Measurements from ENCODE around the gene APOA1. TPM values are rescaled to one million over a fixed set of nuclear protein-coding genes. Genes with fewer than 3 reads are reported as not detected.

The APOA1 gene
- total and polyA plus RNA-seq, 2 of the 4 experiments (the other 2 are of a cell fraction): 0.18 to 0.89 TPM

DNA sequence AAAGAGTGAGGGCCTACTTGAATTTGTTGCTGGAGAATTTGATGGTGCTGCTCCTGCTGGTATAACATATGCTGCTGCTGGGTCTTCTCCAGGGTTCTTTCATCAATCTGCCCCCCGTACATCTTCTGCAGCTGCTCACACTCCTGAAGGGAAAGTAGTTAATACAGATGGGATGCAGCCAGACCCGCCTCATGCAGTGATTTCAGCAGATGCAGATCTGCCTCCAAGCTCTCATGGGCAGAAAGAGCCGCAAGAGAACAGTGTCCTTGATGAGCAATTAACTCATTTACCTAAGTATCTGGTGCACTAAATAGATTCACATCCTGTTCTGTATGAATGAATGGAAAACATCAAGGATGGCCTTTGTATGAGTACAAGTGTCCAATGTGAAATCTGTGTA, 24.8 kb upstream of the APOA1 start:
- dilution Hi-C loops (cut with HindIII; ENCODE audit: low sequenced_read_pairs, unreplicated experiment) (no loop called here), in situ Hi-C loops (cut with MboI; ENCODE audit: low sequenced_read_pairs) (no loop called here)
- CTCF ChIA-PET: interaction anchor here (0.6 to 1.9 kb wide), 3 partner anchors 19 to 71 kb away, joined by 3 to 5 read pairs (median 5); partner anchors contain the start of gene APOA5

More for the DNA sequence above, 24.8 kb upstream of the APOA1 start:
- H3K9me3 ChIP-seq (ENCODE audit: control insufficient read depth, insufficient read depth, low read length): no peaks in the 10 kb centered on the region
- H3K79me1 ChIP-seq (ENCODE audit: low read depth in 1 of 2, low read length in 2 of 2): no peaks in the 10 kb centered on the region
- H3K4me1 ChIP-seq (ENCODE audit: control insufficient read depth, insufficient read depth, low read length): peaks cover 19% of the 10 kb centered on the region
- no peak overlapping the region for H2BK20ac ChIP-seq (ENCODE audit: low read depth, low read length)
- no peaks in the 10 kb centered on the region; the same call in 1 of the 2 replicates for H4K20me1 ChIP-seq (ENCODE audit: insufficient read depth, low read length)
- H3K9ac ChIP-seq (ENCODE audit: low read depth, low read length): no peak overlapping the region
- H2AK5ac ChIP-seq (ENCODE audit: low read depth, low read length): no peak overlapping the region
- H3K18ac ChIP-seq (ENCODE audit: low read depth, low read length): no peak overlapping the region
- H3K4me2 ChIP-seq (ENCODE audit: low read depth, low read length): no peak overlapping the region
- H4K91ac ChIP-seq (ENCODE audit: insufficient read depth, low read depth, low read length): no peak overlapping the region
- H2BK15ac ChIP-seq (ENCODE audit: low read depth, low read length): no peak overlapping the region
- POLR2A ChIA-PET (ENCODE audit: unreplicated experiment): no interaction called here
- H4K5ac ChIP-seq (ENCODE audit: low read depth, low read length): no peak overlapping the region
- H3K4me3 ChIP-seq (ENCODE audit: insufficient read depth, low read depth, low read length): no peak overlapping the region
- H3K14ac ChIP-seq (replicated peaks; ENCODE audit: low read depth, low read length): peak overlapping the region; percentile 40; the same call in 1 of the 2 replicates
- no peak overlapping the region for H3K4ac ChIP-seq (ENCODE audit: low read depth, low read length)
- no CpG with 5 or more reads among the region's 3 CpGs for WGBS, 2 experiments (ENCODE audit: extremely low coverage in 2 of 2, insufficient read length in 1 of 2)
- BruUV-seq (replicated peaks): no TSS peak
- no peak for ATAC-seq (ENCODE audit: low read depth)
- no peak overlapping the region for H3K56ac ChIP-seq (ENCODE audit: extremely low read depth, insufficient read depth, low read length)
- no peak overlapping the region for H3K27ac ChIP-seq (ENCODE audit: insufficient read depth, low read length)
- no peak for DNase-seq
- no peak for TF ChIP-seq MAFK (IDR thresholded peaks at IDR 0.05; ENCODE audit: low read depth, low read length)
- TF ChIP-seq POLR2A (IDR thresholded peaks at IDR 0.05; ENCODE audit: low read depth, low read length): no peak
- no peak for TF ChIP-seq NFE2L2 (IDR thresholded peaks at IDR 0.05; ENCODE audit: low read depth, low read length)
- TF ChIP-seq, protein P1, sequence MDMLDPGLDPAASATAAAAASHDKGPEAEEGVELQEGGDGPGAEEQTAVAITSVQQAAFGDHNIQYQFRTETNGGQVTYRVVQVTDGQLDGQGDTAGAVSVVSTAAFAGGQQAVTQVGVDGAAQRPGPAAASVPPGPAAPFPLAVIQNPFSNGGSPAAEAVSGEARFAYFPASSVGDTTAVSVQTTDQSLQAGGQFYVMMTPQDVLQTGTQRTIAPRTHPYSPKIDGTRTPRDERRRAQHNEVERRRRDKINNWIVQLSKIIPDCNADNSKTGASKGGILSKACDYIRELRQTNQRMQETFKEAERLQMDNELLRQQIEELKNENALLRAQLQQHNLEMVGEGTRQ (IDR thresholded peaks at IDR 0.05; ENCODE audit: low read depth, low read length): no peak
- TF ChIP-seq, protein P2, sequence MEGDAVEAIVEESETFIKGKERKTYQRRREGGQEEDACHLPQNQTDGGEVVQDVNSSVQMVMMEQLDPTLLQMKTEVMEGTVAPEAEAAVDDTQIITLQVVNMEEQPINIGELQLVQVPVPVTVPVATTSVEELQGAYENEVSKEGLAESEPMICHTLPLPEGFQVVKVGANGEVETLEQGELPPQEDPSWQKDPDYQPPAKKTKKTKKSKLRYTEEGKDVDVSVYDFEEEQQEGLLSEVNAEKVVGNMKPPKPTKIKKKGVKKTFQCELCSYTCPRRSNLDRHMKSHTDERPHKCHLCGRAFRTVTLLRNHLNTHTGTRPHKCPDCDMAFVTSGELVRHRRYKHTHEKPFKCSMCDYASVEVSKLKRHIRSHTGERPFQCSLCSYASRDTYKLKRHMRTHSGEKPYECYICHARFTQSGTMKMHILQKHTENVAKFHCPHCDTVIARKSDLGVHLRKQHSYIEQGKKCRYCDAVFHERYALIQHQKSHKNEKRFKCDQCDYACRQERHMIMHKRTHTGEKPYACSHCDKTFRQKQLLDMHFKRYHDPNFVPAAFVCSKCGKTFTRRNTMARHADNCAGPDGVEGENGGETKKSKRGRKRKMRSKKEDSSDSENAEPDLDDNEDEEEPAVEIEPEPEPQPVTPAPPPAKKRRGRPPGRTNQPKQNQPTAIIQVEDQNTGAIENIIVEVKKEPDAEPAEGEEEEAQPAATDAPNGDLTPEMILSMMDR (conservative IDR thresholded peaks at IDR 0.05; ENCODE audit: low read depth, low read length): no peak
- no peak for TF ChIP-seq SMC3 (IDR thresholded peaks at IDR 0.05; ENCODE audit: low read depth, low read length)
- TF ChIP-seq BHLHE40 (IDR thresholded peaks at IDR 0.05; ENCODE audit: low read depth, low read length): no peak
- no peak for TF ChIP-seq CHD1 (IDR thresholded peaks at IDR 0.05; ENCODE audit: low read depth, low read length)
- no peak for TF ChIP-seq RAD21 (IDR thresholded peaks at IDR 0.05; ENCODE audit: low read length)
- no peak overlapping the region for H2AK9ac ChIP-seq (replicated peaks; ENCODE audit: low read depth, low read length, poor library complexity)
- H3K9me1 ChIP-seq (ENCODE audit: insufficient read depth, low read length): peaks cover 19% of the 10 kb centered on the region
- no peaks in the 10 kb centered on the region for H3K27me3 ChIP-seq (ENCODE audit: control insufficient read depth, insufficient read depth, low read length)
- no peak overlapping the region for H2BK5ac ChIP-seq (ENCODE audit: low read depth, low read length, poor library complexity, severe bottlenecking)
- intact Hi-C loops (cut with micrococcal nuclease): no loop called here
- H3K36me3 ChIP-seq (ENCODE audit: control insufficient read depth, insufficient read depth, low read length): peaks cover 42% of the 10 kb centered on the region
- H2BK120ac ChIP-seq (ENCODE audit: low read depth, low read length): no peak overlapping the region
- no peak overlapping the region for H3K23ac ChIP-seq (ENCODE audit: low read depth, low read length)
- H2AFZ ChIP-seq (replicated peaks; ENCODE audit: low read length, poor library complexity): no peak overlapping the region
- no peak overlapping the region for H4K8ac ChIP-seq (ENCODE audit: low read depth in 2 of 2, low read length in 2 of 2)

Measured in IMR-90 (cell line).